Activated CD4-positive, alpha-beta T cell treated with anti-CD3 and anti-CD28 coated beads, Interleukin-2, Interleukin-4, amounts not matched to agents 100 ng/mL and 50 ng/mL, durations not matched to agents 16 hours and 8 hours (primary cell): ENCODE measurements around the gene ADM.
"Not testable (repeated sequence)": the region's sequence is repeated elsewhere in the genome, so short reads cannot be mapped to it uniquely, and the experiment has no call there.

Experiments
- DNase-seq: peaks from one replicate; pipeline ENCODE4 v3.0.0-alpha.2; 2020; ENCODE audit warnings: low spot score

ADM gene

GRCh38 chr11:10304495-10305261 is at the start of gene ADM:
ADM (plus strand) TSS chr11:10305073; CDS start chr11:10305701, 628 bp downstream.
- DNase-seq, result no peak

- no peak for DNase-seq
Measured at GRCh38 chr11:10255388-10256125, 49.3 kb upstream of the ADM start.

- no peak for DNase-seq
Measured at GRCh38 chr11:10257478-10257877, 47.4 kb upstream of the ADM start.

- no peak for DNase-seq
Measured at GRCh38 chr11:10261821-10262220, 43.1 kb upstream of the ADM start.

GRCh38 chr11:10263929-10264328 is 40.9 kb upstream of the ADM start:
- no peak for DNase-seq

GRCh38 chr11:10264716-10265115 is 40.2 kb upstream of the ADM start:
- DNase-seq, result not testable (repeated sequence)

- DNase-seq, result no peak
Measured at GRCh38 chr11:10265936-10266335, 38.9 kb upstream of the ADM start.

- DNase-seq, result no peak
Measured at GRCh38 chr11:10267821-10268220, 37.1 kb upstream of the ADM start.

- DNase-seq, result no peak
Measured at GRCh38 chr11:10268746-10269488, 36.0 kb upstream of the ADM start.

GRCh38 chr11:10272132-10272531 is 32.7 kb upstream of the ADM start:
- DNase-seq, result no peak

- no peak for DNase-seq
Measured at GRCh38 chr11:10273738-10274137, 31.1 kb upstream of the ADM start.

GRCh38 chr11:10274726-10275125 is 30.1 kb upstream of the ADM start:
- DNase-seq, result no peak

- DNase-seq, result no peak
Measured at GRCh38 chr11:10275714-10276113, 29.2 kb upstream of the ADM start.

GRCh38 chr11:10282117-10282516 is 22.8 kb upstream of the ADM start:
- DNase-seq, result no peak

- no peak for DNase-seq
Measured at GRCh38 chr11:10283991-10284390, 20.9 kb upstream of the ADM start.

GRCh38 chr11:10285148-10285802 is 19.6 kb upstream of the ADM start:
- DNase-seq, result no peak

- no peak for DNase-seq
Measured at GRCh38 chr11:10287140-10287539, 17.7 kb upstream of the ADM start.

GRCh38 chr11:10287766-10288715 is 16.8 kb upstream of the ADM start:
- DNase-seq, result no peak

GRCh38 chr11:10288881-10289764 is 15.8 kb upstream of the ADM start:
- DNase-seq, result no peak

GRCh38 chr11:10289765-10290380 is 15.0 kb upstream of the ADM start:
- no peak for DNase-seq
